Panc1 (cell line): ENCODE data around the gene UBD. TPM values are rescaled to one million over a fixed set of nuclear protein-coding genes. Genes with fewer than 3 reads are reported as not detected.

Experiments used
- ATAC-seq: fragments of 200-7000 bp; cut with Tn5 transposase; 2 replicates; pipeline ENCODE4 v1.9.1; 2020; ENCODE audit warnings: mild to moderate bottlenecking, moderate library complexity
- BruUV-seq: library from RNA; stranded (reverse); fragments of 400-500 nt; replicated peaks from 2 replicates; lab custom pipeline; 2021; lab: Mats Ljungman, UMichigan
- CTCF ChIA-PET: fragments of 300-600 bp; sonication (Branson Sonifier 250); formaldehyde crosslinking; loops from one replicate; lab custom pipeline; 2022; ENCODE audit warnings: antibody characterized with exemption; lab: Charles Lee
- POLR2A ChIA-PET: fragments of 300-600 bp; sonication (Branson Sonifier 250); formaldehyde crosslinking; loops from one replicate; lab custom pipeline; 2022; ENCODE audit warnings: antibody characterized with exemption; lab: Charles Lee
- DNase-seq: peaks from one replicate; pipeline ENCODE4 v3.0.0-alpha.2; 2010; ENCODE audit warnings: low read depth, low spot score
- H3K27ac ChIP-seq: 2 replicates; pipeline ENCODE4 v1.5.1; 2011; ENCODE audit warnings: mild to moderate bottlenecking, low read length, inconsistent platforms
- H3K27me3 ChIP-seq: fragments of 200-500 bp; sonication (Bioruptor generic); 2 replicates; pipeline ENCODE4 v1.6.0; 2014; ENCODE audit warnings: low read length, inconsistent platforms; ENCODE audit not compliant: control insufficient read depth, insufficient read depth
- H3K36me3 ChIP-seq: fragments of 200-500 bp; sonication (Bioruptor generic); 2 replicates; pipeline ENCODE4 v1.5.1; 2014; ENCODE audit warnings: inconsistent platforms, mild to moderate bottlenecking, low read length, moderate library complexity; ENCODE audit not compliant: control insufficient read depth, insufficient read depth
- H3K4me1 ChIP-seq: 2 replicates; pipeline ENCODE4 v1.5.1; 2011; ENCODE audit warnings: inconsistent platforms, mild to moderate bottlenecking, low read length, moderate library complexity; ENCODE audit not compliant: control insufficient read depth, insufficient read depth
- H3K4me3 ChIP-seq, 2 experiments: 2 replicates each; pipeline ENCODE4 v1.5.1; 2011 to 2012; ENCODE audit warnings: low read depth in 2 of 2, low read length in 2 of 2, mild to moderate bottlenecking in 2 of 2, inconsistent platforms in 1 of 2, moderate library complexity in 1 of 2
- H3K9me3 ChIP-seq: fragments of 200-500 bp; sonication (Bioruptor generic); 2 replicates; pipeline ENCODE4 v1.5.1; 2014; ENCODE audit warnings: low read depth, mild to moderate bottlenecking, inconsistent platforms, low read length, moderate library complexity; ENCODE audit not compliant: control insufficient read depth, insufficient read depth
- POLR2AphosphoS5 ChIP-seq: IDR thresholded peaks from 2 replicates; pipeline ENCODE4 v1.6.1; 2012; ENCODE audit warnings: mild to moderate bottlenecking, low read depth, low read length, moderate library complexity
- SIN3A ChIP-seq: IDR thresholded peaks from 2 replicates; pipeline ENCODE4 v1.6.1; 2012; ENCODE audit warnings: low read depth, mild to moderate bottlenecking, low read length, moderate library complexity, borderline replicate concordance; ENCODE audit not compliant: insufficient read depth
- TCF7L2 ChIP-seq: IDR thresholded peaks from 2 replicates; pipeline ENCODE4 v1.6.1; 2011; ENCODE audit warnings: mild to moderate bottlenecking, low read depth, low read length, inconsistent platforms
- in situ Hi-C: cut with HindIII; loops from 2 replicates; pipeline ENCODE4 v1.10.0; 2016; ENCODE audit warnings: low sequenced_read_pairs, low pct_unique_long_range_greater_than_20kb
- intact Hi-C: fragments of 100-400 bp; cut with micrococcal nuclease; formaldehyde crosslinking; loops from one replicate; pipeline ENCODE4 v1.10.0; 2022; ENCODE audit not compliant: unreplicated experiment
- total RNA-seq: library from RNA; stranded (reverse); gene quantifications from one replicate; pipeline ENCODE4 v1.2.1, GENCODE V29; 2021; ENCODE audit not compliant: unreplicated experiment
- TF ChIP-seq, protein P1 (sequence below), 2 experiments: IDR thresholded peaks; 2 replicates each; pipeline ENCODE4 v1.6.1; 2011 to 2012; ENCODE audit warnings: low read depth in 2 of 2, control low read depth in 1 of 2, low read length in 1 of 2, mild to moderate bottlenecking in 1 of 2, moderate library complexity in 1 of 2; ENCODE audit not compliant: insufficient read depth in 1 of 2
- TF ChIP-seq, protein P2 (sequence below): fragments of 450-650 bp; IDR thresholded peaks from 2 replicates; pipeline ENCODE4 v1.5.1; 2017; ENCODE audit warnings: mild to moderate bottlenecking

UBD gene
- total RNA-seq, 1 experiment from 2014 or later = 0.54 TPM

DNA sequence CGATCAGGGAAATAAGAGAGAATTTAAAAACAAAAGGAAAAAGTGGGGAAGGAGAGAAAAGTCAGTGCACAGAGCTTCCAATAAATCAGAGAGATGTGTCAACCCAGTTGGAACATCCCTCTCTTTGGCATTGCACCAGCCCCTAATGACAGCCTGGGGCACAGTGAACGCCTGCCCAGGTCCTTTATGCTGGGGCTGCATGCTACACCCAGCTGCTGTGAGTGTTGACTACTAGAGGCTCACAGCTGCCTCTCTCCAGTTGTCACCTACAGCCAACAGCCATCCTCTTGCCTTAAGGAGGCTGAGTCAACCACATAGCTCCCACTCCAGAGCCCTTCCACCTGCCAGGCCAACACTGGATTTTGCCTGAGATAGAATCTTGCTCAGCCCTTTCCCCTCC lies 44.4 kb upstream of the UBD start:
- no peaks in the 10 kb centered on the region for H3K9me3 ChIP-seq
- intact Hi-C loops = no loop called here
- no TSS peak for BruUV-seq
- TF ChIP-seq SIN3A (no peak), POLR2AphosphoS5 (no peak), TCF7L2 (no peak)
- TF ChIP-seq, protein P1, sequence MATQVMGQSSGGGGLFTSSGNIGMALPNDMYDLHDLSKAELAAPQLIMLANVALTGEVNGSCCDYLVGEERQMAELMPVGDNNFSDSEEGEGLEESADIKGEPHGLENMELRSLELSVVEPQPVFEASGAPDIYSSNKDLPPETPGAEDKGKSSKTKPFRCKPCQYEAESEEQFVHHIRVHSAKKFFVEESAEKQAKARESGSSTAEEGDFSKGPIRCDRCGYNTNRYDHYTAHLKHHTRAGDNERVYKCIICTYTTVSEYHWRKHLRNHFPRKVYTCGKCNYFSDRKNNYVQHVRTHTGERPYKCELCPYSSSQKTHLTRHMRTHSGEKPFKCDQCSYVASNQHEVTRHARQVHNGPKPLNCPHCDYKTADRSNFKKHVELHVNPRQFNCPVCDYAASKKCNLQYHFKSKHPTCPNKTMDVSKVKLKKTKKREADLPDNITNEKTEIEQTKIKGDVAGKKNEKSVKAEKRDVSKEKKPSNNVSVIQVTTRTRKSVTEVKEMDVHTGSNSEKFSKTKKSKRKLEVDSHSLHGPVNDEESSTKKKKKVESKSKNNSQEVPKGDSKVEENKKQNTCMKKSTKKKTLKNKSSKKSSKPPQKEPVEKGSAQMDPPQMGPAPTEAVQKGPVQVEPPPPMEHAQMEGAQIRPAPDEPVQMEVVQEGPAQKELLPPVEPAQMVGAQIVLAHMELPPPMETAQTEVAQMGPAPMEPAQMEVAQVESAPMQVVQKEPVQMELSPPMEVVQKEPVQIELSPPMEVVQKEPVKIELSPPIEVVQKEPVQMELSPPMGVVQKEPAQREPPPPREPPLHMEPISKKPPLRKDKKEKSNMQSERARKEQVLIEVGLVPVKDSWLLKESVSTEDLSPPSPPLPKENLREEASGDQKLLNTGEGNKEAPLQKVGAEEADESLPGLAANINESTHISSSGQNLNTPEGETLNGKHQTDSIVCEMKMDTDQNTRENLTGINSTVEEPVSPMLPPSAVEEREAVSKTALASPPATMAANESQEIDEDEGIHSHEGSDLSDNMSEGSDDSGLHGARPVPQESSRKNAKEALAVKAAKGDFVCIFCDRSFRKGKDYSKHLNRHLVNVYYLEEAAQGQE (IDR thresholded peaks at IDR 0.05; ENCODE audit: insufficient read depth in 1 of 2, low read depth in 2 of 2, low read length in 1 of 2) = no peak
- TF ChIP-seq, protein P2, sequence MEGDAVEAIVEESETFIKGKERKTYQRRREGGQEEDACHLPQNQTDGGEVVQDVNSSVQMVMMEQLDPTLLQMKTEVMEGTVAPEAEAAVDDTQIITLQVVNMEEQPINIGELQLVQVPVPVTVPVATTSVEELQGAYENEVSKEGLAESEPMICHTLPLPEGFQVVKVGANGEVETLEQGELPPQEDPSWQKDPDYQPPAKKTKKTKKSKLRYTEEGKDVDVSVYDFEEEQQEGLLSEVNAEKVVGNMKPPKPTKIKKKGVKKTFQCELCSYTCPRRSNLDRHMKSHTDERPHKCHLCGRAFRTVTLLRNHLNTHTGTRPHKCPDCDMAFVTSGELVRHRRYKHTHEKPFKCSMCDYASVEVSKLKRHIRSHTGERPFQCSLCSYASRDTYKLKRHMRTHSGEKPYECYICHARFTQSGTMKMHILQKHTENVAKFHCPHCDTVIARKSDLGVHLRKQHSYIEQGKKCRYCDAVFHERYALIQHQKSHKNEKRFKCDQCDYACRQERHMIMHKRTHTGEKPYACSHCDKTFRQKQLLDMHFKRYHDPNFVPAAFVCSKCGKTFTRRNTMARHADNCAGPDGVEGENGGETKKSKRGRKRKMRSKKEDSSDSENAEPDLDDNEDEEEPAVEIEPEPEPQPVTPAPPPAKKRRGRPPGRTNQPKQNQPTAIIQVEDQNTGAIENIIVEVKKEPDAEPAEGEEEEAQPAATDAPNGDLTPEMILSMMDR = no peak
- in situ Hi-C loops = no loop called here
- ChIA-PET CTCF (no interaction called here), POLR2A (no interaction called here)
- no peak for ATAC-seq
- H3K27ac ChIP-seq = no peak overlapping the region
- H3K36me3 ChIP-seq = no peaks in the 10 kb centered on the region
- no peaks in the 10 kb centered on the region for H3K4me1 ChIP-seq
- no peaks in the 10 kb centered on the region for H3K27me3 ChIP-seq
- DNase-seq = no peak
- H3K4me3 ChIP-seq = no peak overlapping the region

DNA sequence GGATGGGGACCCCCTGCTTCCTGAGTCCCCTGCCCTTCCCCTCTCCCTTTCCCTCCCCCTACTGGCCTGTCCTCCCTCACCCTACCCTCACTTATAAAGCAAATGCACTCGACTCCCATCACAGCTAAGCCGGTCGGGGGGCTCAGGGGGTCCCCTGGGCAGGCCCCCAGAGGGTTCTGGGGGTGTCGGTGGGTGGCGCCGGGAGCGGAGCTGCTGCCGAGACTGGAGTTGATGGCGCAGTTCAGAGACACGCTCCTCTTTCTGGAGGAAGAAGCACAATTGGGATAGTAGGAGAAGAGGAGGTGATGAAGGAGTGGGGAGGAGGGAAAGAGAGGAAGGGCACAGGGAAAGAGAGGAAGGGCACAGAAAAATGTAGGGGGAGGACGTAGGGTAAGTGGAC lies 43.9 kb upstream of the UBD start:
- DNase-seq = no peak
- Histone ChIP-seq H3K27ac (no peak overlapping the region), H3K36me3 (no peaks in the 10 kb centered on the region), H3K4me1 (no peaks in the 10 kb centered on the region), H3K9me3 (no peaks in the 10 kb centered on the region), H3K27me3 (no peaks in the 10 kb centered on the region), H3K4me3 (no peak overlapping the region)
- no TSS peak for BruUV-seq
- ATAC-seq = no peak
- intact Hi-C loops = no loop called here
- in situ Hi-C loops = no loop called here
- ChIA-PET CTCF (no interaction called here), POLR2A (no interaction called here)
- TF ChIP-seq, protein P2 = no peak
- TF ChIP-seq SIN3A (no peak), POLR2AphosphoS5 (no peak), TCF7L2 (no peak)
- TF ChIP-seq, protein P1 (IDR thresholded peaks at IDR 0.05; ENCODE audit: insufficient read depth in 1 of 2, low read depth in 2 of 2, low read length in 1 of 2) = no peak
